ENCODE data around the gene GCK.
A peak's percentile ranks its signal among the peaks of the same experiment; 100 is the strongest.

Gene GCK

GRCh38 chr7:44200699-44201461 is 11.6 kb upstream of the GCK start, which contains the start of gene YKT6:
TSS of gene YKT6 (plus strand) at chr7:44200978. CDS start at chr7:44201136, 158 bp downstream.
- TF ChIP-seq REST (IDR thresholded peaks at IDR 0.05; ENCODE audit: insufficient read depth in 1 of 2, low read depth in 2 of 2, low read length in 2 of 2) (0 out of 4 replicates have a peak, but pooled peaks of 1 of the 2 experiments have one; percentile 7), FOXP2 (optimal IDR thresholded peaks at IDR 0.05; ENCODE audit: borderline replicate concordance, extremely low read depth, extremely low read length, insufficient read depth) (peak; percentile 69), POLR2AphosphoS5 (IDR thresholded peaks at IDR 0.05; ENCODE audit: low read depth, low read length) (peak; percentile 89), TAF1 (IDR thresholded peaks at IDR 0.05; ENCODE audit: borderline replicate concordance, insufficient read depth, low read length) (peak; percentile 86; the same call in 1 of the 2 replicates), SIN3A (IDR thresholded peaks at IDR 0.05; ENCODE audit: borderline replicate concordance, insufficient read depth, low read length) (peak; percentile 60; the same call in 1 of the 2 replicates)

DNA sequence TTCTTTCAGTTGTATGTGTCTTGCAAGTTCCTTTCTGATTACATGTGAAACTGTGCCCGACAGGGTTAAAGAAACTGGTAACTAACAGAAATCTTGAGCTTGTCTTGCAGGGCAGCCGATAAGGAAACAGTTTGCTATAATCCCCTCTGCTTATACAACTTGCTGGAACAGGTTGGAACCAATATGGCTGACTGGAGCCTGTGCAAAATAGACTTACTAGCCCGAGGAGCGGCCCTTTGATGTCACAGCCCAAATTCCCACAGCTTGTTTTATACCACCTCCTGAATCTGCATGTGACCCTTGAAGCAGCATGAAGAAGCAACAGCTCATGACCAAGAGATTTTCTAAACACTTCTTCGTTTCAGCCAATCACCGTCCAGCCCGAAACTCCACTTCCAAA is 8.2 kb upstream of the GCK start:
- no peak for TF ChIP-seq REST (IDR thresholded peaks at IDR 0.05; ENCODE audit: insufficient read depth in 1 of 2, low read depth in 2 of 2, low read length in 2 of 2)
- no peak for TF ChIP-seq POLR2AphosphoS5 (IDR thresholded peaks at IDR 0.05; ENCODE audit: low read depth, low read length)
- TF ChIP-seq TAF1 (IDR thresholded peaks at IDR 0.05; ENCODE audit: borderline replicate concordance, insufficient read depth, low read length), result no peak
- TF ChIP-seq SIN3A (IDR thresholded peaks at IDR 0.05; ENCODE audit: borderline replicate concordance, insufficient read depth, low read length), result no peak
- no peak for TF ChIP-seq FOXP2 (optimal IDR thresholded peaks at IDR 0.05; ENCODE audit: borderline replicate concordance, extremely low read depth, extremely low read length, insufficient read depth)

DNA sequence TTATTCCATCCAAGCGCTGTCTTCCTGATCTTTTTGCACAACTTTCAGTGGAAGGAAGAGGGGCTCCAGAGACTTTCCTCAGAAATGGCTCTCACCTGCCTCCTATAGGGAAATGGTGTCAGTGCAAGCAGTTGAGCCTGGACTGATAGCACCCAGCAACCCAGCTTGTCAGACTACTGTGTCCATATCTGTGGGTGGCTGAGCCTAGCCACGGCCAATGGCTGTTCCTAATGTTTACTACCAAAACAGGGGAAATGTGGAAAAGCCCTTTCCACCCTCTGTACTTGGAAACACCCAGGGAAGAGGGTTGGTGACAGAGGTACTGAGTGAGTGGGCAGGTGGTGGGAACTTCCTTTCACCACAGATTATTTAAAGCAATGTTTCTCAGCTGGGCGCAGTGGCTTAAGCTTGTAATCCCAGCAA is 7.2 kb upstream of the GCK start:
- TF ChIP-seq POLR2AphosphoS5 (IDR thresholded peaks at IDR 0.05; ENCODE audit: low read depth, low read length) (no peak), FOXP2 (optimal IDR thresholded peaks at IDR 0.05; ENCODE audit: borderline replicate concordance, extremely low read depth, extremely low read length, insufficient read depth) (no peak)

DNA sequence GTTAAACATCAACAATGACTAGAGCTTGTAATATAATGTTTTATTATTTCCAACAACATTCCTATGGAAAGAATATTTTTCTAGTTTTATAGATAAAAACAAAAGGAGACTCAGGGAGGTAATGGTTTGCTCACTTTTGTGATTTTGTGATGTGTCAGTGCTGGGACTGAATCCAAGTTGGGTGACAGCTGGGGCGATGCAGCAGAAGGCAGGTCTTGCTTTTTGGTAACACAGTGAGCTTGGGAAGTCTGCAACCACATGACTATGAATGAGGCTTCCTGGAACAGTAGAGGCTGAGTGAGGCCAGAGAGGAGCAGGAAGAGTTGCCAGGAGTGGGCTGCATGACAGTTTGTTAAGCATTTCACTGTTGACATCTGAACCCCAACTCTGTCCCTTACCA is 6.7 kb upstream of the GCK start:
- no peak for TF ChIP-seq REST (IDR thresholded peaks at IDR 0.05; ENCODE audit: insufficient read depth in 1 of 2, low read depth in 2 of 2, low read length in 2 of 2)
- no peak for TF ChIP-seq TAF1 (IDR thresholded peaks at IDR 0.05; ENCODE audit: borderline replicate concordance, insufficient read depth, low read length)
- TF ChIP-seq FOXP2 (optimal IDR thresholded peaks at IDR 0.05; ENCODE audit: borderline replicate concordance, extremely low read depth, extremely low read length, insufficient read depth), result no peak
- no peak for TF ChIP-seq POLR2AphosphoS5 (IDR thresholded peaks at IDR 0.05; ENCODE audit: low read depth, low read length)
- TF ChIP-seq SIN3A (IDR thresholded peaks at IDR 0.05; ENCODE audit: borderline replicate concordance, insufficient read depth, low read length), result no peak

GRCh38 chr7:44194562-44195145 is 5.4 kb upstream of the GCK start:
- no peak for TF ChIP-seq REST (IDR thresholded peaks at IDR 0.05; ENCODE audit: insufficient read depth in 1 of 2, low read depth in 2 of 2, low read length in 2 of 2)
- no peak for TF ChIP-seq POLR2AphosphoS5 (IDR thresholded peaks at IDR 0.05; ENCODE audit: low read depth, low read length)
- no peak for TF ChIP-seq SIN3A (IDR thresholded peaks at IDR 0.05; ENCODE audit: borderline replicate concordance, insufficient read depth, low read length)
- TF ChIP-seq FOXP2 (optimal IDR thresholded peaks at IDR 0.05; ENCODE audit: borderline replicate concordance, extremely low read depth, extremely low read length, insufficient read depth), result no peak
- TF ChIP-seq TAF1 (IDR thresholded peaks at IDR 0.05; ENCODE audit: borderline replicate concordance, insufficient read depth, low read length), result no peak
